Measurements from ENCODE around the gene KIF11. TPM values are rescaled to one million over a fixed set of nuclear protein-coding genes. Genes with fewer than 3 reads are reported as not detected.

Gene KIF11
- total RNA-seq, result 6.6 to 9.9 TPM (median 7.1 TPM) in 3 replicates
- long read RNA-seq, full-length matches to known transcripts, result 9 of 10 reads
- long read RNA-seq, partial matches to known transcripts, result 0 of 10 reads
- long read RNA-seq, other reads (novel, unspliced or antisense), result 1 of 10 reads

DNA sequence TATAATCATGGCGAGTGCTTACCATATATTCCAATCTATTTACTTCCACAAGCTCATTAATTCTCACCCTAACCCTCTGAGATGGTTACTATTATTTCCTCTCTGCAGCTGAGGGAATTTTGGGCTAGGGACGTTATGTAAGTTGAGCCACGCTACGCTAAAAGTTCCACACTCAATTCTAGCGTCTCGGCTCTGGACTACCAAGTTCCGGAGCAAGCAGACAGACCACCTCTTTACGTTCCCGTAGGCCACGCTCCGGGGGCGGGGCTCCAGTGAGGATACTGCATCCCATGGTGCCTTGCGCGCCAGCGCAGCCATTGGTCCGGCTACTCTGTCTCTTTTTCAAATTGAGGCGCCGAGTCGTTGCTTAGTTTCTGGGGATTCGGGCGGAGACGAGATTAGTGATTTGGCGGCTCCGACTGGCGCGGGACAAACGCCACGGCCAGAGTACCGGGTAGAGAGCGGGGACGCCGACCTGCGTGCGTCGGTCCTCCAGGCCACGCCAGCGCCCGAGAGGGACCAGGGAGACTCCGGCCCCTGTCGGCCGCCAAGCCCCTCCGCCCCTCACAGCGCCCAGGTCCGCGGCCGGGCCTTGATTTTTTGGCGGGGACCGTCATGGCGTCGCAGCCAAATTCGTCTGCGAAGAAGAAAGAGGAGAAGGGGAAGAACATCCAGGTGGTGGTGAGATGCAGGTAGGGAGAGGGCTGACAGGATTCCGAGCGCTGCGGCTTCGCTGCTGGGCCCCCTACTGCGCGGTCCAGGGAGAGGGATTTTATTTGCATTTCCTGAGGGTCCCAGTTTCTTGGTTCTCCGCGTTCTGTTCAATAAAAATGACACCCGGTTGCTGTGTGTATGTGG lies at the start of gene KIF11:
Gene KIF11, plus strand, starts transcription at position 370 of the 858 bp plus-strand sequence. Its CDS starts 246 bp downstream, at position 616.
- TF ChIP-seq, protein P1, sequence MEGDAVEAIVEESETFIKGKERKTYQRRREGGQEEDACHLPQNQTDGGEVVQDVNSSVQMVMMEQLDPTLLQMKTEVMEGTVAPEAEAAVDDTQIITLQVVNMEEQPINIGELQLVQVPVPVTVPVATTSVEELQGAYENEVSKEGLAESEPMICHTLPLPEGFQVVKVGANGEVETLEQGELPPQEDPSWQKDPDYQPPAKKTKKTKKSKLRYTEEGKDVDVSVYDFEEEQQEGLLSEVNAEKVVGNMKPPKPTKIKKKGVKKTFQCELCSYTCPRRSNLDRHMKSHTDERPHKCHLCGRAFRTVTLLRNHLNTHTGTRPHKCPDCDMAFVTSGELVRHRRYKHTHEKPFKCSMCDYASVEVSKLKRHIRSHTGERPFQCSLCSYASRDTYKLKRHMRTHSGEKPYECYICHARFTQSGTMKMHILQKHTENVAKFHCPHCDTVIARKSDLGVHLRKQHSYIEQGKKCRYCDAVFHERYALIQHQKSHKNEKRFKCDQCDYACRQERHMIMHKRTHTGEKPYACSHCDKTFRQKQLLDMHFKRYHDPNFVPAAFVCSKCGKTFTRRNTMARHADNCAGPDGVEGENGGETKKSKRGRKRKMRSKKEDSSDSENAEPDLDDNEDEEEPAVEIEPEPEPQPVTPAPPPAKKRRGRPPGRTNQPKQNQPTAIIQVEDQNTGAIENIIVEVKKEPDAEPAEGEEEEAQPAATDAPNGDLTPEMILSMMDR (IDR thresholded peaks at IDR 0.05), result peak; percentile 39
- H3K9me3 Mint-ChIP-seq (ENCODE audit: low read depth), result no peaks in the 10 kb centered on the region
- no peaks in the 10 kb centered on the region for H3K27me3 Mint-ChIP-seq (ENCODE audit: low read depth)
- H3K4me1 Mint-ChIP-seq (ENCODE audit: low read depth), result peaks cover 49% of the 10 kb centered on the region
- no peaks in the 10 kb centered on the region for H3K36me3 Mint-ChIP-seq (ENCODE audit: low read depth)
- DNase-seq (ENCODE audit: low spot score), result peak; percentile 98
- peak within 1 kb of the TSS; percentile 92 for H3K4me3 Mint-ChIP-seq (ENCODE audit: unreplicated experiment)
- H3K27ac Mint-ChIP-seq (ENCODE audit: unreplicated experiment), result peak within 1 kb of the TSS; percentile 93

DNA sequence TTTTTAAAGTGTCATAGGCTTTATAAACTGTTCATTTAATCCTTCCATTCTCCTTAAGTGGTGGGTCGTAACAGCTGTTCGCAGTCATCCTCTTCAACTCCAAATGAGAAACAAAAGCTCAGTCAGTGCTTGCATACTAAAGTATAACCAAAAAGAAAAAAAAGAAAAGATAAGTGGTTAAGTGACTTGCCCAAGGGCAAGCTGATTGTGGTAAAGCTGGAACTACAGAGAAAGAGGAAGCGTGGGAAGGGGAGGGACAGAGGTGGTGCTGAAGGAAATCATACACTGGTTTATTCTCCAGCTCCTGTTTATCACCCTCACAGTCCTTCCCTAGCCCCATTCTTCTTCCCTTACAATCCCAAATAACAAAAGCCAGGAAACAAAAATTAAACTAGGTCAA lies 48.6 kb upstream of the KIF11 start:
- H3K36me3 Mint-ChIP-seq (ENCODE audit: low read depth), result peaks cover 1% of the 10 kb centered on the region
- no peaks in the 10 kb centered on the region for H3K9me3 Mint-ChIP-seq (ENCODE audit: low read depth)
- H3K4me1 Mint-ChIP-seq (ENCODE audit: low read depth), result peaks cover 8% of the 10 kb centered on the region
- H3K27ac Mint-ChIP-seq (ENCODE audit: unreplicated experiment), result peak overlapping the region; percentile 68
- DNase-seq (ENCODE audit: low spot score), result no peak
- no peaks in the 10 kb centered on the region for H3K27me3 Mint-ChIP-seq (ENCODE audit: low read depth)
- H3K4me3 Mint-ChIP-seq (ENCODE audit: unreplicated experiment), result no peak overlapping the region
- TF ChIP-seq, protein P1 (IDR thresholded peaks at IDR 0.05), result no peak

DNA sequence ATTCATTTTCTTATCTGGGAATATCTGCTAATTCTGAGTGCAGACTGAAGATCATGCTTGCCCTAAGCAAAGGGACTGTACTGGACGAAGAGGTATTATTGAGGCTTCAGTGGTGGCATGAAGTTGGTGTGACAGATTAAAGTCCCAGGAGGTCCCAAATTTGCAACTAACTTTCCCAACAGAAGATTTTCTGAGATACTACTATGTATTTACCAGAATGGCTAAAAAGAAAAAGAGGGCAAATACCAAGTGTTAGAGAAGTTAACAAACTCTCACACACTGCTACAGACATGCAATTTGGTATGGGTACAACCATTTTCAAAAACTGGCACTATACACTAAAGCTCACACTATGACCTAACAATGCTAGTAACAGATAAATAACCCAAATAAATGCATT lies 47.4 kb upstream of the KIF11 start:
- Mint-ChIP-seq H3K27me3 (ENCODE audit: low read depth) (no peaks in the 10 kb centered on the region), H3K9me3 (ENCODE audit: low read depth) (no peaks in the 10 kb centered on the region), H3K4me1 (ENCODE audit: low read depth) (peaks cover 8% of the 10 kb centered on the region), H3K36me3 (ENCODE audit: low read depth) (peaks cover 2% of the 10 kb centered on the region), H3K4me3 (ENCODE audit: unreplicated experiment) (no peak overlapping the region), H3K27ac (ENCODE audit: unreplicated experiment) (no peak overlapping the region)
- TF ChIP-seq, protein P1 (IDR thresholded peaks at IDR 0.05), result no peak
- DNase-seq (ENCODE audit: low spot score), result no peak

DNA sequence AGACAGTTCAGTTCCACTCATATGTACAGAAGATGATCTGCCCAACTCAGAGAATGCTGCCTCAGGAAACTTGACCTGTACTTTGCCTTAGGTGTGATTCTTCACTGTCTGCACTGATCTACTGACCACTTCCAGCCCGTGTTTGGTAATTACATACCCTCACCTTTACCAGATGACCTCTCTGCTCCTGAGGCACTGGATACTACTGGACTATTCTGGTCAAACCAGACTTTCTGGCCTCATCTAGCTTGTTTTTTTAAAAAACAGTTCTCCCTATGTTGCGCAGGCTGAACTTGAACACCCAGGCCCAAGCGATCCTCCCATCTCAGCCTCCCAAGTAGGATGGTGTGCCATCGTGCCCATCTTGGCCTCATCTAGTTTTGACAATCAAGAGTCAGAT lies 45.3 kb upstream of the KIF11 start:
- peaks cover 9% of the 10 kb centered on the region for H3K36me3 Mint-ChIP-seq (ENCODE audit: low read depth)
- TF ChIP-seq, protein P1 (IDR thresholded peaks at IDR 0.05), result no peak
- no peaks in the 10 kb centered on the region for H3K9me3 Mint-ChIP-seq (ENCODE audit: low read depth)
- H3K4me1 Mint-ChIP-seq (ENCODE audit: low read depth), result peaks cover 8% of the 10 kb centered on the region
- no peak for DNase-seq (ENCODE audit: low spot score)
- no peaks in the 10 kb centered on the region for H3K27me3 Mint-ChIP-seq (ENCODE audit: low read depth)
- H3K4me3 Mint-ChIP-seq (ENCODE audit: unreplicated experiment), result no peak overlapping the region
- H3K27ac Mint-ChIP-seq (ENCODE audit: unreplicated experiment), result no peak overlapping the region

DNA sequence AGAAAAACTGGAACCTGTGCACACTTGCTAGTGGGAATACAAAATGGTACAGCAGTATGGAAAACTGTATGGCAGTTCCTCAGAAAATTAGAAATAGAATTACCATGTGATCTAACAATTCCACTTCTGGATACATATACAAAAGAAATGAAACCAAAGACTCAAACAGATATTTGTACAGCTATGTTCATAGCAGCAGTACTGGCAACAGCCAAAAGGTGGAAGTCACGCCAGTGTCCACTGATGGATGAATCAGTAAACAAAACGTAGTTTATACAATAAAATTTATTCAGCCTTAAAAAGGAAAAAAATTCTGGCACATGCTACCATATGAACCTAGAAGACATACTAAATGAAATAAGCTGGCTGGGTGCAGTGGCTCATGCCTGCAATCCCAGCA lies 42.0 kb upstream of the KIF11 start:
- H3K9me3 Mint-ChIP-seq (ENCODE audit: low read depth), result peaks cover 13% of the 10 kb centered on the region
- no peak overlapping the region for H3K4me3 Mint-ChIP-seq (ENCODE audit: unreplicated experiment)
- H3K36me3 Mint-ChIP-seq (ENCODE audit: low read depth), result peaks cover 27% of the 10 kb centered on the region
- no peak for DNase-seq (ENCODE audit: low spot score)
- no peak overlapping the region for H3K27ac Mint-ChIP-seq (ENCODE audit: unreplicated experiment)
- H3K27me3 Mint-ChIP-seq (ENCODE audit: low read depth), result no peaks in the 10 kb centered on the region
- H3K4me1 Mint-ChIP-seq (ENCODE audit: low read depth), result no peaks in the 10 kb centered on the region
- TF ChIP-seq, protein P1 (IDR thresholded peaks at IDR 0.05), result peak; percentile 28

All from chondrocyte (in vitro differentiated cells).